NK-92 (cell line): ENCODE measurements around the gene S100A7A.
"Not testable (repeated sequence)": the region's sequence is repeated elsewhere in the genome, so short reads cannot be mapped to it uniquely, and the experiment has no call there.

Source experiments
- DNase-seq: peaks from one replicate; lab custom pipeline; 2025; ENCODE audit not compliant: unreplicated experiment; lab: John Stamatoyannopoulos, UW

Gene S100A7A

DNA sequence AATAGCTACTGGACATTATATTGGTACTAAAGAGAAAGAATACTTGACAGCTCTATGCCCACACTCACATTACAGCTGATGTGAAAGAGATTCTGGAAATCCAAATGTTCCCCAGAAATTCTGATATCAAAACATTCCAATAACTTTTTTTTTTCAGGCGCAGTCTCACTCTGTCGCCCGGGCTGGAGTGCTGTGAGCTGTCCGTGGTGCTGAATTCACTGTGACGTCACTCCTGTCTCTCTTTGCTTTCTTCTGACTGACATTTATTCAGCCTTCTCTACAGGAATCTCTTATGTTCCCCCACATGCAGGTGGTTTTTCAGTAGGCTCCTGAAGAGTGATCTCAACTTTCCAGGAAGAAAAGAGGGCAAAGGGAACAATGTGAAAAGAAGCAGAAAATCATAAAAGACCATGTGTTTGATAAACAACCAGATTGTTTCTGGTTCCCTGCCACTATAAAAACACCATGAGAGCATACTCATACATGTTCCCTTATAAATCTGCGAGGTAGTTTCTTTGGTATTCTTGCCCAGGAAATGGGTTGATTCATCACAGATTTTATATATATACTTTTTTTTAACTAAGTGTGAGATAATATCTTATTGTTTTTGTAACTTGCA, 6.2 kb downstream of the S100A7A start:
- DNase-seq, result no peak

GRCh38 chr1:153426809-153427208, 10.5 kb downstream of the S100A7A start:
- no peak for DNase-seq

- no peak for DNase-seq
Observed at GRCh38 chr1:153428073-153428638, 11.8 kb downstream of the S100A7A start.

DNA sequence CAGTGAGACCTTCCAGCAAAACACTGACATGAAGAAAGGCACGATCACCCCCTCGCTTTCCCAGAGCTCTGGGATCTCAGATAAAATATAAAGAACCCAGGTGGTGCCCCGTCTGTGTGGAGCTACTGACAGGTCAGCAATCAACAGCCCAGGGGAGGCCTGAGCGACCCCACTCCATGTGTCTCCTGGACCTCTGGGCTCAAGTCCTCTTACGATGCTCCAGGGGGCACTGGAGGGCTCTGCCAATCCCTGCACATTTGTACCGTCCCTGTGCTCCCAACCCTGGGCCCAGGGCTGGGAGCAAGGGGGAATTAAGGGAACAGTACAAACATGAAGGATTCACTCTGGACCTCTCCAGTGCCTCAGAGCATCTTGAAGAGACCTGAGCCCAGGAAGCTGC, 12.5 kb downstream of the S100A7A start:
- DNase-seq, result no peak

- no peak for DNase-seq
Observed at GRCh38 chr1:153429266-153430165, 13.2 kb downstream of the S100A7A start.

GRCh38 chr1:153430166-153430553, 13.8 kb downstream of the S100A7A start:
- no peak for DNase-seq

DNA sequence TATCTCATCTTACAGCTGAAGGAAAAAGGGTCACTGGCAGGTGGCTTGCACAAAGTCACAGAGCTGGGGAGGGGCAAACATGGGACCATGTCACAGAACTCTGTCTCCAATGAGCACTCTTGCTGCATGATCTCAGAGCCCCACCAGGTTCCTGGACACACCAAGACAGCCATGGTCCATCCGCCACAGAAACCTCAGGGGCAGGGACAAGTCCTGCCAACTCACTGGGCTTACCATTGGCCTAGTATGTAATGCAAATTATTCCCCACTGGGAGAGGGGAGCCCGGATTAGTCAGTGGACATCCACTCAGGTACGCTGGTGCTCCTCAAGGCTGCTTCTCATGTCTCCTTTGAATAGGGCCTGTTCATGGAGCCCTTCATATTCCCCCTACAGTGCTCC, 14.2 kb downstream of the S100A7A start:
- DNase-seq, result no peak

- DNase-seq, result no peak
Observed at GRCh38 chr1:153431002-153431401, 14.7 kb downstream of the S100A7A start.

DNA sequence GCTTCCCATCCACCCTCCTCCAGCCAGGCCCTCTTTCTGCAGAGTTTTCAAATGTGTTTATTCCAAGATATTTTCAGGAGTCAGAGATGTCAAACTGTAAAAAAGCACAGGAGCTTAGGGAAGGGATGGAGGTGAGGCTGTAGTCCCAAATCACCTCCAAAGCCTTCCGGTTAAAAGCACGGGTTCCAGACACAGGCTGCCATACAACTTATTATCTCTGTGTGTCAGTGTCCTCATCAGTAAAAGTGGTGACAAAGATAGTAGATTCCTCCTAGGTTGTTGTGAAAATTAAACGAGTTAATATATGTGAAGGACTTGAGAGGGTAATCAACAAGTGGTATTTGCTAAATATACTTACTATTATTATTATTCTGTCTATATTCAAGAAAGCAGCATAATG, 15.1 kb downstream of the S100A7A start:
- DNase-seq, result no peak

DNA sequence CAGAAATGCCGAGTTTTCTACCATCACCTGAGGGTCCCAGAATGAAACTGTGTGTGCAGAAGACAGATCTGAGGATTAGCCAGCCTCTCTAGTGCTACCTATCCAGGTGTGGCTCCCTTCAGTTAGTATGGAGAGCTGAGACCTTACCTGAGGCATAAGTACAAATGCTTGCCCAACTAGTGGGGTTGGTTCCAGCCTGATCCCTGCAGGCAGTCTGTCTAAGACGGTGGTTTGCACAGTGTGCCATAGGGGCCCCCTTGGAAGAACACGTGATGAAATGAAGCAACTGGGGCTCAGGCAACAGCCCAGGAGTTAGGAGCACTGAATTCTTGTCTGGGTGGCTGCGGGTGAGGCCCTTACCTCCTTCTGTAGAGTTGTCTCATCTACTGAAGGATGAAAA, 15.6 kb downstream of the S100A7A start:
- no peak for DNase-seq

DNA sequence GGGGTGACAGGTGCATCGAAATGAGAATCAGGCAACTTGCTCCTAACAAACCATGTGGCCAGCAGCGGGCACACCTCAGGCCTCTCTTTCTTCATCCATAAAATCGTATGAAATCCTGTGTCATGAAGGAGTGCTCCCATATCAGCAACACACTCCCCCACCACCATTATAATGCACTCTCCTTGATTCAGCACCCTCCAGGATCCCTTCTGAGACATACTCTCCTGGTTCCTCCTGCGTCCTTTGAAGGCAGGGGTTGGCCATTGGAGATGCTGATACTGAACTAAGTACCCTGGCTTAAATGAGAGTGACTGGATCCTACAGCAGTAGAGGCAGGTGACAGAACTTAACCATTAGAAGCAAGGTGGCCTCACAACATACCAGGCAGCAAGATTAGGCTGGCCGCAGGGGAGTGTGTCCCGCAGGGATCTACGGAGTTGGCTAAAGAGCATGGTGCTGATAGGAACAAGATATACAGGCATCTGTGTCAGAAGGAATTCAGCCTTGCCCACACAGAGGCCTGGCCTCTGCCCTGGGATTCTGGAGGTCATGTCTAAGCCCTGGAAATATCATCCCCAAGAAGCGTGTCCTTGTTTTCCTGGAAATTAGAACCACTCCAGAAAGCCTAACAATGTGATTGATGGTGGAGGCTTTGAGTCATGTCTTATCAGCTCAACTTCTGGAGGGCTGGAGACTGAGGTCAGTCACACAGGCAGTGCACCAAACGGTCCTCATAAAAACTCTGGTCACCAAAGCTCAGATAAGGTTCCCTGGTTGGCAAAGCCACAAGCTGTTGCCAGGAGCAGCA, 16.8 kb downstream of the S100A7A start:
- DNase-seq, result no peak

- no peak for DNase-seq
Observed at GRCh38 chr1:153434746-153435455, 18.6 kb downstream of the S100A7A start.

GRCh38 chr1:153437236-153437635, 20.9 kb downstream of the S100A7A start:
- no peak for DNase-seq

GRCh38 chr1:153438599-153438998, 22.3 kb downstream of the S100A7A start:
- DNase-seq, result no peak

GRCh38 chr1:153439273-153439672, 23.0 kb downstream of the S100A7A start:
- DNase-seq, result no peak

- DNase-seq, result no peak
Observed at GRCh38 chr1:153441238-153441755, 25.0 kb downstream of the S100A7A start.

GRCh38 chr1:153443486-153443885, 27.2 kb downstream of the S100A7A start:
- DNase-seq, result no peak

DNA sequence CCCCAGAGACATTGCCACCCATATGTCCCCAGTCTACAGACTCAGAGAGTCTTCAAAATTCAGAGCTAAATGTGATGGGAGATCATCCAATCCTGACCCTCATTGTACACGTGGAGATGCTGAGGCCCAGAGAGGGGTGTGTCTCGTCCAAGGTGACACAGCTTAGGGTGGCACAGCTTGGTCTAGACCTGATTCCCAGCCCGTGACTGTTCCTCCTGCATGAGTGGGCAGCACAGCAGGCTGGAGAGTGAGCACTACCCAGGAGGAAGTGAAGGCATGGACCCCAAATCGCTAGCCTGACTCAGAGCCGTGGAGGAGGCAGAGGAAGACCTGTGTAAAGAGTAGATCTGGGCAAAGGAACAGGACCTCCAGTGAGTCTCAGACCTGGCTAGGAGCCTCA, 27.8 kb downstream of the S100A7A start:
- no peak for DNase-seq

DNA sequence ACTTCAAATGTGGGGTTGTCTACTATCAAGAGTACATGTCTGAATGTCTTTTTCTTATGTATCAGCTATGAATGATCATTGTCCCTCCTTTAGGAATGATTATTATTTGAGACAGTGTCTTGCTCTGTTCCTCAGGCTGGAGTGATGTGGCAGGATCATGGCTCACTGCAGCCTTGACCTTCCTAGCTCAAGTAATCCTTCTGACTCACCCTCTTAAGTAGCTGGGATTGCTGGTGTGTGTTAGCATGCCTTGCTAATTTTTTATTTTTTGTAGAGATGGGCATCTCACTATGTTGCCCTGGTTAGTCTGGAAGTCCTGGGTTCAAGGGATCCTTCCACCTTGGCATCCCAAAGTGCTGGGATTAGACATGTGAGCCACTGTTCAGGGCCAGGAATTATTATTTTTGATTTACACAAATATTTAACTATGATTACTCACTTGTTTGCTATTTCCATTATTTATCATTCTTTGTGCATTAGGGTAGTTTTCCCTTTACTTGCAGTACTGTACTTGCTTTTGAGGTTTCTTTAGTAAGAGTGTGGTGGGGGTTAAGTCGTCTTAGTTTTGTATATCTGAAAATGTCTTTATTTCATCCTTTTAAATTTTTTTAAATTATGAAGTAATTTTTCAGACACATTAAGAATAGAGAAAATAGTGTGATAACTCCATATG, 31.3 kb downstream of the S100A7A start:
- no peak for DNase-seq

GRCh38 chr1:153448851-153449250, 32.5 kb downstream of the S100A7A start:
- DNase-seq, result not testable (repeated sequence)
